ENCODE measurements around the gene CWC22. TPM values are rescaled to one million over a fixed set of nuclear protein-coding genes. Genes with fewer than 3 reads are reported as not detected.

CWC22 gene
- total RNA-seq, 3 donors from 2014 or later = 23.0 to 28.1 (median 23.9) TPM

DNA sequence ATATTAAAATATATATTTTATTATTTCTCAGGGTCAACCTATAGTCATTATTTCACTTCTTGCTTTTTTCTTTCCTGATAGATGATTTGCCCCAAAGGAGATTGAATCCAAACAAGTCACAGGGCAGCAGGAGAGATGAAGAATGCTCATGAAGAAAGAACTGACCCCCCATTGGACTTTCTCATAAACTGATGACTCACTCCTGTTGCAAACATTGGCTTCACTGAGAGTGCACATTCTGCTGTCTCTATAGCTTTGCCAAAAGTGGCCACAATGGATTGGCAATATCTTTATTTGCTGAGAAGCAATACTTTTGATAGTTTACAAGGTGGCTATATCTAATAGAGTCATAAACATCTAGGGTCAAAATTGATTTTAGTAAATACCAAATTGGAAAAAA, 89.8 kb downstream of the CWC22 start:
- Histone ChIP-seq H3K27me3 (no peaks in the 10 kb centered on the region), H3K27ac (no peak overlapping the region), H3K4me3 (no peak overlapping the region), H3K9me3 (no peaks in the 10 kb centered on the region), H3K36me3 (no peaks in the 10 kb centered on the region), H3K4me1 (no peaks in the 10 kb centered on the region)
- TF ChIP-seq POLR2AphosphoS5 (IDR thresholded peaks at IDR 0.05) (no peak), POLR2A (IDR thresholded peaks at IDR 0.05) (no peak), CTCF (IDR thresholded peaks at IDR 0.05) (no peak)
- intact Hi-C loops (cut with DNase I; ENCODE audit: low total_unique reads) = no loop called here
- no peak for DNase-seq (ENCODE audit: low spot score in 2 of 2)

- DNase-seq (ENCODE audit: low spot score in 2 of 2) = no peak
- Histone ChIP-seq H3K4me1 (no peaks in the 10 kb centered on the region), H3K9me3 (no peaks in the 10 kb centered on the region), H3K36me3 (no peaks in the 10 kb centered on the region), H3K27ac (no peak overlapping the region), H3K4me3 (no peak overlapping the region), H3K27me3 (no peaks in the 10 kb centered on the region)
- intact Hi-C loops (cut with DNase I; ENCODE audit: low total_unique reads) = no loop called here
- TF ChIP-seq CTCF (IDR thresholded peaks at IDR 0.05) (no peak), POLR2A (IDR thresholded peaks at IDR 0.05) (no peak), POLR2AphosphoS5 (IDR thresholded peaks at IDR 0.05) (no peak)
Measured at GRCh38 chr2:179915395-179915992, 91.6 kb downstream of the CWC22 start.

DNA sequence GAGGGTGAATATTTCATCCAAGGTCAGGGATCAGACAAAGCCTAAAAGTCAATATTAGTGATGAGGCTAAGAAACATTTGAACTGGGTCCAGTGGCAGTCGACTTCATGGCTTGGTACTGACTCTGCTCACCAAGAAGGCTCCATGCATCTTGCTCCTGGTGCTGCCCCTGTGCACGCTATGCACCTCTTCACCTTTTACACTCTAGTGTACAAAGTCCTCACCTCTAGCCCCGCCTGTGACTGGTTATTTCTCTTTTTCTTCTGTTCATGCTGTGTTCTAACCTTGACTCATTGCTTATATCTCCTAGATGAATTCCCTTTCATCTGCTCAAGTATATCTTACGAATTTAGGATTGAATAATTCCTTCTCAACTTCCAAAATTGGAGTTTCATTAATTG, 93.3 kb downstream of the CWC22 start:
- Histone ChIP-seq H3K9me3 (no peaks in the 10 kb centered on the region), H3K36me3 (no peaks in the 10 kb centered on the region), H3K4me3 (no peak overlapping the region), H3K27ac (no peak overlapping the region), H3K27me3 (no peaks in the 10 kb centered on the region), H3K4me1 (no peaks in the 10 kb centered on the region)
- TF ChIP-seq POLR2AphosphoS5 (IDR thresholded peaks at IDR 0.05) (no peak), CTCF (IDR thresholded peaks at IDR 0.05) (no peak), POLR2A (IDR thresholded peaks at IDR 0.05) (no peak)
- intact Hi-C loops (cut with DNase I; ENCODE audit: low total_unique reads) = no loop called here
- DNase-seq (ENCODE audit: low spot score in 2 of 2) = no peak

DNA sequence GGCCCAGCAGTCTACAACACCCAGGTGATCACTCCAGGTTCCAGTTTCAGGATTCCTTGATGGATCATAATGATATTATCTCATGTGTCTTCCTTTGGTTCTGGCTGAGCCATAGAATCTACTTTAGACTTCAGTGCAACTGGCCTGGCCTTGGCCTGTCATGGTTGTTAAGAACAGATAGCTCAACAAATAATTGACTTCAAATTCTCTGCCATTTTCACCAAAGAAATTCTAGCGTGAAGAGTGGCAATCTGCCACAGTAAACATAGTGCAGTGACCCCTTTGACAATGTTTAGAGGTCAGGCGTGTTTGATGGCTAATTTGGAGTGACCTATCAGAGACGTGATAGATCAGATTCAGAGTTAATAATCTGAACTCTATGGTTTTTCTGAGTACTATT, 95.5 kb downstream of the CWC22 start:
- DNase-seq (ENCODE audit: low spot score in 2 of 2) = no peak
- H3K4me3 ChIP-seq = no peak overlapping the region
- H3K27me3 ChIP-seq = no peaks in the 10 kb centered on the region
- no peaks in the 10 kb centered on the region for H3K4me1 ChIP-seq
- no peaks in the 10 kb centered on the region for H3K36me3 ChIP-seq
- no peaks in the 10 kb centered on the region for H3K9me3 ChIP-seq
- intact Hi-C loops (cut with DNase I; ENCODE audit: low total_unique reads) = no loop called here
- H3K27ac ChIP-seq = no peak overlapping the region
- TF ChIP-seq POLR2AphosphoS5 (IDR thresholded peaks at IDR 0.05) (no peak), POLR2A (IDR thresholded peaks at IDR 0.05) (no peak), CTCF (IDR thresholded peaks at IDR 0.05) (no peak)

- no peaks in the 10 kb centered on the region for H3K4me1 ChIP-seq
- TF ChIP-seq CTCF (IDR thresholded peaks at IDR 0.05) (no peak), POLR2AphosphoS5 (IDR thresholded peaks at IDR 0.05) (no peak), POLR2A (IDR thresholded peaks at IDR 0.05) (no peak)
Measured at GRCh38 chr2:179910735-179911113, 96.4 kb downstream of the CWC22 start.

More at GRCh38 chr2:179910735-179911113, 96.4 kb downstream of the CWC22 start:
- no peak overlapping the region for H3K4me3 ChIP-seq
- DNase-seq (ENCODE audit: low spot score in 2 of 2) = no peak
- no peaks in the 10 kb centered on the region for H3K36me3 ChIP-seq
- no peaks in the 10 kb centered on the region for H3K27me3 ChIP-seq
- H3K9me3 ChIP-seq = no peaks in the 10 kb centered on the region
- intact Hi-C loops (cut with DNase I; ENCODE audit: low total_unique reads) = no loop called here
- no peak overlapping the region for H3K27ac ChIP-seq

Data from breast epithelium (tissue), 4 donors.